Measurements from ENCODE around the gene FCF1.

Gene FCF1

DNA sequence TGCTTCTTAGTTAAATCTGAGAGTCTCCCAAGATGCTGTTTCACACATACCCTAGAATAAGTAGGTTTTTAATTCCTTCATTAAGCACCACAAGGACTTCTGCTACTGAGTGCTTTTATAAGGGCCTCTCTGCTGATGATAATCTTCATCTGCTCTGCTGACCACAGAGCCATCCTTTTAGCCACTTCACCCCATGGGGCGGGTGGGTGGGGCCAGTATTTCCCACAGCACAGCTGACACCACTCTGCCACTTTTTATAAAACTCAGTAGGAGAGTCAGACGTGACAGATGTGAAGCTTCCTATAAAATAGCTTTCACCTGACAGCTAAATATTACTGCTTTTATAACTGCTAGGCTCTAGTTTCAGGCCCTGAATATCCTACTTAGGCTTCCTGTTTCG is 20.3 kb downstream of the FCF1 start:
- Histone ChIP-seq H4K20me1 (ENCODE audit: control insufficient read depth, insufficient read depth, low read depth, low read length) (no peaks in the 10 kb centered on the region), H3K79me2 (ENCODE audit: control insufficient read depth, low read length) (no peaks in the 10 kb centered on the region), H3K9me3 (ENCODE audit: control insufficient read depth, insufficient read depth, low read length) (no peaks in the 10 kb centered on the region), H3K4me1 (ENCODE audit: control insufficient read depth, low read length) (no peaks in the 10 kb centered on the region), H3K27ac (ENCODE audit: low read depth, low read length) (no peak overlapping the region), H3K27me3 (ENCODE audit: control insufficient read depth, low read length) (no peaks in the 10 kb centered on the region), H3F3A (ENCODE audit: control insufficient read depth, insufficient read depth) (no peaks in the 10 kb centered on the region; the same call in 1 of the 2 replicates), H3K9me2 (replicated peaks; ENCODE audit: control insufficient read depth, low read length) (no peaks in the 10 kb centered on the region), H3K36me3 (ENCODE audit: control insufficient read depth, low read length) (peaks cover 40% of the 10 kb centered on the region), H3K4me3 (ENCODE audit: low read length) (no peak overlapping the region), H3K4me2 (ENCODE audit: low read length) (no peak overlapping the region)
- TF ChIP-seq, protein P1, sequence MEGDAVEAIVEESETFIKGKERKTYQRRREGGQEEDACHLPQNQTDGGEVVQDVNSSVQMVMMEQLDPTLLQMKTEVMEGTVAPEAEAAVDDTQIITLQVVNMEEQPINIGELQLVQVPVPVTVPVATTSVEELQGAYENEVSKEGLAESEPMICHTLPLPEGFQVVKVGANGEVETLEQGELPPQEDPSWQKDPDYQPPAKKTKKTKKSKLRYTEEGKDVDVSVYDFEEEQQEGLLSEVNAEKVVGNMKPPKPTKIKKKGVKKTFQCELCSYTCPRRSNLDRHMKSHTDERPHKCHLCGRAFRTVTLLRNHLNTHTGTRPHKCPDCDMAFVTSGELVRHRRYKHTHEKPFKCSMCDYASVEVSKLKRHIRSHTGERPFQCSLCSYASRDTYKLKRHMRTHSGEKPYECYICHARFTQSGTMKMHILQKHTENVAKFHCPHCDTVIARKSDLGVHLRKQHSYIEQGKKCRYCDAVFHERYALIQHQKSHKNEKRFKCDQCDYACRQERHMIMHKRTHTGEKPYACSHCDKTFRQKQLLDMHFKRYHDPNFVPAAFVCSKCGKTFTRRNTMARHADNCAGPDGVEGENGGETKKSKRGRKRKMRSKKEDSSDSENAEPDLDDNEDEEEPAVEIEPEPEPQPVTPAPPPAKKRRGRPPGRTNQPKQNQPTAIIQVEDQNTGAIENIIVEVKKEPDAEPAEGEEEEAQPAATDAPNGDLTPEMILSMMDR (IDR thresholded peaks at IDR 0.05; ENCODE audit: low read depth, low read length, poor library complexity, severe bottlenecking): no peak
- TF ChIP-seq EZH2phosphoT487 (IDR thresholded peaks at IDR 0.05; ENCODE audit: borderline replicate concordance, low read length): no peak

DNA sequence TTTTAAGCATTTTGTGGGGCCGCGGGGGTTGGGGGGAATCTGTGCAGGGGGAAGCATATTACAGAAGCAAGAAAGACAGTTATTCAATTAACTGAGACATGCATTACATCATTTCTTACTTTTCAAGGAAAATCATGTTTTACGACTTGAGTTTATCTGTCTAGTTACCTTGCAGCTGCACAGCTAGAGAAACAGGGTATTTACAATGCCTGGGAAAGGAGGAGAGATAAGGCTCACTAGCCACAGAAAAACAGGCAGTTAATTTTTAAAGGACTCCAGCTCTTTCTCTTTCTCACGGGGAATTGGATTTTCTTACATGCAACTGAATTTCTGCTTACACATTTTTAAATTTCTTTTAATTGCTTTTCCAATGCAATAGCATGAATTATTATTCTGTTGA is 22.2 kb downstream of the FCF1 start:
- Histone ChIP-seq H3K4me1 (ENCODE audit: control insufficient read depth, low read length) (no peaks in the 10 kb centered on the region), H3K9me3 (ENCODE audit: control insufficient read depth, insufficient read depth, low read length) (no peaks in the 10 kb centered on the region), H3K4me2 (ENCODE audit: low read length) (no peak overlapping the region), H3K79me2 (ENCODE audit: control insufficient read depth, low read length) (no peaks in the 10 kb centered on the region), H3K27me3 (ENCODE audit: control insufficient read depth, low read length) (no peaks in the 10 kb centered on the region), H3K4me3 (ENCODE audit: low read length) (no peak overlapping the region), H3K9me2 (replicated peaks; ENCODE audit: control insufficient read depth, low read length) (no peaks in the 10 kb centered on the region), H4K20me1 (ENCODE audit: control insufficient read depth, insufficient read depth, low read depth, low read length) (no peaks in the 10 kb centered on the region), H3K27ac (ENCODE audit: low read depth, low read length) (no peak overlapping the region), H3K36me3 (ENCODE audit: control insufficient read depth, low read length) (peaks cover 40% of the 10 kb centered on the region), H3F3A (ENCODE audit: control insufficient read depth, insufficient read depth) (no peaks in the 10 kb centered on the region; the same call in 1 of the 2 replicates)
- no peak for TF ChIP-seq EZH2phosphoT487 (IDR thresholded peaks at IDR 0.05; ENCODE audit: borderline replicate concordance, low read length)
- TF ChIP-seq, protein P1 (IDR thresholded peaks at IDR 0.05; ENCODE audit: low read depth, low read length, poor library complexity, severe bottlenecking): no peak

DNA sequence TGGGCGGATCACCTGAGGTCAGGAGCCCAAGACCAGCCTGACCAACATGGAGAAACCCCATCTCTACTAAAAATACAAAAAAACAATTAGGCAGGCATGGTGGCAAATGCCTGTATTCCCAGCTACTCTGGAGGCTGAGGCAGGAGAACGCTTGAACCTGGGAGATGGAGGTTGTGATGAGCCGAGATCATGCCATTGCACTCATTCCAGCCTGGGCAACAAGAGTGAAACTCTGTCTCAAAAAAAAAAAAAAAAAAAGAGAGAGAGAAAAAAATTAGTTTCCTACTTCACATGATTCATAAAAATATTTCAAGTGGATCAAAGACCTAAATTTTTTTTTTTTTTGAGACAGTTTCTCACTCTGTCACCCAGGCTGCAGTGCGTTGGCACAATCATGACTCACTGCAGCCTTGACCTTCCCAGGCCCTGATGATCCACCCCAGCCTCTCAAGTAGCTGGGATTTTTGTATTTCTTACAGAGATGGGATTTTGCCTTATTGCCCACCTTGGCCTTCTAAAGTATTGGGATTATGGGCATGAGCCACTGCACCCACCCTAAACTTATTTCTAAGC is 24.9 kb downstream of the FCF1 start:
- no peak overlapping the region for H3K27ac ChIP-seq (ENCODE audit: low read depth, low read length)

More for the DNA sequence above, 24.9 kb downstream of the FCF1 start:
- TF ChIP-seq, protein P1 (IDR thresholded peaks at IDR 0.05; ENCODE audit: low read depth, low read length, poor library complexity, severe bottlenecking): no peak
- TF ChIP-seq EZH2phosphoT487 (IDR thresholded peaks at IDR 0.05; ENCODE audit: borderline replicate concordance, low read length): no peak
- Histone ChIP-seq H3K36me3 (ENCODE audit: control insufficient read depth, low read length) (peaks cover 29% of the 10 kb centered on the region), H3K9me2 (replicated peaks; ENCODE audit: control insufficient read depth, low read length) (no peaks in the 10 kb centered on the region), H3K27me3 (ENCODE audit: control insufficient read depth, low read length) (no peaks in the 10 kb centered on the region), H3K79me2 (ENCODE audit: control insufficient read depth, low read length) (no peaks in the 10 kb centered on the region), H3K4me2 (ENCODE audit: low read length) (no peak overlapping the region), H3K4me3 (ENCODE audit: low read length) (no peak overlapping the region), H3K9me3 (ENCODE audit: control insufficient read depth, insufficient read depth, low read length) (no peaks in the 10 kb centered on the region), H3K4me1 (ENCODE audit: control insufficient read depth, low read length) (no peaks in the 10 kb centered on the region), H4K20me1 (ENCODE audit: control insufficient read depth, insufficient read depth, low read depth, low read length) (no peaks in the 10 kb centered on the region), H3F3A (ENCODE audit: control insufficient read depth, insufficient read depth) (no peaks in the 10 kb centered on the region; the same call in 1 of the 2 replicates)

All from DOHH2 (cell line).